Endothelial cell of umbilical vein (primary cell): Measurements from ENCODE around the gene MON1A. TPM values are rescaled to one million over a fixed set of nuclear protein-coding genes. Genes with fewer than 3 reads are reported as not detected.

Source experiments
- BruUV-seq: library from RNA; stranded (reverse); fragments of 400-500 nt; replicated peaks from 2 replicates; lab custom pipeline; 2021; lab: Mats Ljungman, UMichigan
- CTCF ChIA-PET: fragments of 300-600, 350-600 bp; sonication (Branson Sonifier 250); formaldehyde crosslinking; loops from one replicate; lab custom pipeline; 2021; ENCODE audit warnings: antibody characterized with exemption, inconsistent platforms; lab: Charles Lee
- POLR2A ChIA-PET: fragments of 300-600, 350-600 bp; sonication (Branson Sonifier 250); formaldehyde crosslinking; loops from one replicate; lab custom pipeline; 2021; ENCODE audit warnings: antibody characterized with exemption, inconsistent platforms; lab: Charles Lee
- DNase-seq: peaks from one replicate; pipeline ENCODE4 v3.0.0-alpha.2; 2011; ENCODE audit warnings: low read depth, low spot score
- FAIRE-seq: peaks from 2 replicates; lab custom pipeline; 2011; peaks lifted over from hg19 to GRCh38; lab: Jason Lieb, UNC
- H2AFZ ChIP-seq: 2 replicates; pipeline ENCODE4 v1.6.0; 2012; ENCODE audit warnings: low read depth, low read length, control low read depth, inconsistent platforms
- H3K27ac ChIP-seq: 2 replicates; pipeline ENCODE4 v1.5.1; 2011; ENCODE audit warnings: low read depth, mild to moderate bottlenecking, control low read depth, low read length, moderate library complexity; ENCODE audit not compliant: insufficient read depth
- H3K27me3 ChIP-seq, 2 experiments: 2 replicates each; pipeline versions ENCODE4 v1.6.0 to v1.6.1; 2011; ENCODE audit warnings: low read length in 2 of 2, mixed read lengths in 1 of 2; ENCODE audit not compliant: control insufficient read depth in 2 of 2, insufficient read depth in 2 of 2
- H3K36me3 ChIP-seq, 2 experiments: 2 replicates in 1 of 2; 3 replicates in 1 of 2; pipeline ENCODE4 v1.5.1; 2011; ENCODE audit warnings: low read length in 2 of 2, mild to moderate bottlenecking in 1 of 2, moderate library complexity in 1 of 2; ENCODE audit not compliant: control insufficient read depth in 2 of 2, insufficient read depth in 2 of 2; ENCODE audit errors: extremely low read depth in 1 of 2
- H3K4me1 ChIP-seq: 3 replicates; pipeline ENCODE4 v1.5.1; 2011; ENCODE audit warnings: mild to moderate bottlenecking, low read length; ENCODE audit not compliant: control insufficient read depth, insufficient read depth; ENCODE audit errors: extremely low read depth
- H3K4me2 ChIP-seq: 2 replicates; pipeline ENCODE4 v1.6.1; 2011; ENCODE audit warnings: low read length, control low read depth, mixed read lengths; ENCODE audit not compliant: insufficient read depth
- H3K4me3 ChIP-seq, 3 experiments: fragments of 200-600 bp in 1 of 3; sonication (generic), shearing (Covaris generic) in 1 of 3; replicated peaks in 1 of 3; 2 replicates each; pipeline ENCODE4 v1.5.1; 2011 to 2016; ENCODE audit warnings: control low read depth in 3 of 3, low read length in 3 of 3, mild to moderate bottlenecking in 2 of 3, inconsistent platforms in 1 of 3, low read depth in 1 of 3, moderate library complexity in 1 of 3; ENCODE audit not compliant: insufficient read depth in 1 of 3
- H3K79me2 ChIP-seq: 2 replicates; pipeline ENCODE4 v1.6.0; 2012; ENCODE audit warnings: low read length, inconsistent platforms; ENCODE audit not compliant: control insufficient read depth, insufficient read depth
- H3K9ac ChIP-seq: replicated peaks from 2 replicates; pipeline ENCODE3; 2011; ENCODE audit warnings: low read length, control low read depth; ENCODE audit not compliant: insufficient read depth; ENCODE audit errors: extremely low read depth
- H3K9me1 ChIP-seq: replicated peaks from 3 replicates; pipeline ENCODE4 v1.6.0; 2011; ENCODE audit warnings: mild to moderate bottlenecking, low read length; ENCODE audit not compliant: control insufficient read depth, insufficient read depth; ENCODE audit errors: extremely low read depth
- H3K9me3 ChIP-seq: replicated peaks from 2 replicates; pipeline ENCODE4 v1.5.1; 2012; ENCODE audit warnings: low read length, inconsistent platforms; ENCODE audit not compliant: control insufficient read depth, insufficient read depth
- H4K20me1 ChIP-seq: replicated peaks from 2 replicates; pipeline ENCODE3; 2011; ENCODE audit warnings: mild to moderate bottlenecking, low read length; ENCODE audit not compliant: control insufficient read depth, insufficient read depth; ENCODE audit errors: extremely low read depth
- EZH2 ChIP-seq: IDR thresholded peaks from 2 replicates; pipeline ENCODE4 v1.6.1; 2012; ENCODE audit warnings: borderline replicate concordance, low read depth, mild to moderate bottlenecking, moderate library complexity, low read length, inconsistent platforms; ENCODE audit not compliant: severe bottlenecking
- FOS ChIP-seq: IDR thresholded peaks from 2 replicates; pipeline ENCODE4 v1.6.1; 2011; ENCODE audit warnings: mild to moderate bottlenecking, low read length, moderate library complexity, borderline replicate concordance; ENCODE audit not compliant: insufficient read depth
- GATA2 ChIP-seq: IDR thresholded peaks from 2 replicates; pipeline ENCODE4 v1.7.0; 2011; ENCODE audit warnings: low read depth, mild to moderate bottlenecking, moderate library complexity, mixed read lengths, low read length; ENCODE audit not compliant: insufficient read length, insufficient read depth
- JUN ChIP-seq: IDR thresholded peaks from 2 replicates; pipeline ENCODE4 v1.6.1; 2011; ENCODE audit warnings: borderline replicate concordance, low read depth; ENCODE audit not compliant: insufficient read length, insufficient read depth
- MAX ChIP-seq: IDR thresholded peaks from 2 replicates; pipeline ENCODE4 v1.6.1; 2011; ENCODE audit not compliant: insufficient read depth, insufficient read length
- MYC ChIP-seq: IDR thresholded peaks from one replicate; pipeline ENCODE4 v1.6.1; 2011; ENCODE audit warnings: mild to moderate bottlenecking, low read depth, low read length
- POLR2A ChIP-seq: IDR thresholded peaks from 2 replicates; pipeline ENCODE4 v1.6.1; 2012; ENCODE audit warnings: low read depth, mild to moderate bottlenecking, control low read depth, low read length
- dilution Hi-C: fragments of 300-500 bp; cut with MboI; formaldehyde crosslinking; loops from one replicate; pipeline ENCODE4 v1.15.0; 2019; ENCODE audit warnings: low sequenced_read_pairs; ENCODE audit not compliant: extremely low pct_ligation_motif_present
- intact Hi-C: fragments of 100-400 bp; cut with micrococcal nuclease; formaldehyde crosslinking; loops from one replicate; pipeline ENCODE4 v1.10.0; 2022
- polyA plus RNA-seq, 4 experiments: library from polyadenylated mRNA; depleted of rRNA in 3 of 4; stranded (reverse) in 3 of 4; unstranded in 1 of 4; fragments of >200 nt; gene quantifications; 2 replicates each; pipeline versions ENCODE4 v1.2.1 to v1.2.3, GENCODE V29; 2011 to 2012; ENCODE audit warnings: missing spikeins in 1 of 4
- total RNA-seq: library from RNA; stranded (reverse); gene quantifications from 2 replicates; pipeline ENCODE4 v1.2.3, GENCODE V29; 2021
- TF ChIP-seq, protein P1 (sequence below), 2 donors: IDR thresholded peaks; 1 replicate in 1 of 2; 2 replicates in 1 of 2; pipeline ENCODE4 v1.5.1; 2011; ENCODE audit warnings: low read length in 2 of 2, mild to moderate bottlenecking in 2 of 2, moderate library complexity in 2 of 2, control low read depth in 1 of 2, inconsistent platforms in 1 of 2, low read depth in 1 of 2; ENCODE audit not compliant: insufficient read depth in 1 of 2; ENCODE audit errors: extremely low read depth in 1 of 2

MON1A gene
- total and polyA plus RNA-seq, 2 donors (not counting 3 experiments of a cell fraction or from before 2014, with no cell fraction given): 17.5 to 31.1 TPM

GRCh38 chr3:49883998-49884397 lies 45.6 kb downstream of the MON1A start:
- H3K4me3 ChIP-seq: no peak overlapping the region
- no peaks in the 10 kb centered on the region for H4K20me1 ChIP-seq
- dilution Hi-C loops: no loop called here
- POLR2A ChIA-PET: no interaction called here
- intact Hi-C loops: no loop called here
- no peak for TF ChIP-seq FOS
- no peak overlapping the region for H3K27ac ChIP-seq
- H3K4me2 ChIP-seq: no peak overlapping the region
- FAIRE-seq: no peak
- H2AFZ ChIP-seq: no peak overlapping the region
- H3K27me3 ChIP-seq: peaks cover 7 to 8% of the 10 kb centered on the region in 2 experiments
- no peaks in the 10 kb centered on the region for H3K36me3 ChIP-seq
- no peak for DNase-seq
- no peaks in the 10 kb centered on the region for H3K9me1 ChIP-seq
- CTCF ChIA-PET: interaction anchor here (0.9 to 1.6 kb wide), 4 partner anchors 27 to 81 kb away, joined by 3 to 5 read pairs (median 4); partner anchors contain the start of gene INKA1
- no peaks in the 10 kb centered on the region for H3K79me2 ChIP-seq
- no TSS peak for BruUV-seq
- no peaks in the 10 kb centered on the region for H3K9me3 ChIP-seq
- H3K4me1 ChIP-seq: no peaks in the 10 kb centered on the region
- H3K9ac ChIP-seq: no peak overlapping the region

GRCh38 chr3:49882166-49882565 lies 47.4 kb downstream of the MON1A start:
- H3K4me3 ChIP-seq: no peak overlapping the region
- dilution Hi-C loops: no loop called here
- H3K27ac ChIP-seq: no peak overlapping the region
- no TSS peak for BruUV-seq
- no peaks in the 10 kb centered on the region for H3K9me3 ChIP-seq
- peaks cover 7 to 8% of the 10 kb centered on the region in 2 experiments for H3K27me3 ChIP-seq
- TF ChIP-seq MAX (no peak), EZH2 (no peak), MYC (no peak), JUN (no peak), GATA2 (no peak), POLR2A (no peak)
- TF ChIP-seq, protein P1, sequence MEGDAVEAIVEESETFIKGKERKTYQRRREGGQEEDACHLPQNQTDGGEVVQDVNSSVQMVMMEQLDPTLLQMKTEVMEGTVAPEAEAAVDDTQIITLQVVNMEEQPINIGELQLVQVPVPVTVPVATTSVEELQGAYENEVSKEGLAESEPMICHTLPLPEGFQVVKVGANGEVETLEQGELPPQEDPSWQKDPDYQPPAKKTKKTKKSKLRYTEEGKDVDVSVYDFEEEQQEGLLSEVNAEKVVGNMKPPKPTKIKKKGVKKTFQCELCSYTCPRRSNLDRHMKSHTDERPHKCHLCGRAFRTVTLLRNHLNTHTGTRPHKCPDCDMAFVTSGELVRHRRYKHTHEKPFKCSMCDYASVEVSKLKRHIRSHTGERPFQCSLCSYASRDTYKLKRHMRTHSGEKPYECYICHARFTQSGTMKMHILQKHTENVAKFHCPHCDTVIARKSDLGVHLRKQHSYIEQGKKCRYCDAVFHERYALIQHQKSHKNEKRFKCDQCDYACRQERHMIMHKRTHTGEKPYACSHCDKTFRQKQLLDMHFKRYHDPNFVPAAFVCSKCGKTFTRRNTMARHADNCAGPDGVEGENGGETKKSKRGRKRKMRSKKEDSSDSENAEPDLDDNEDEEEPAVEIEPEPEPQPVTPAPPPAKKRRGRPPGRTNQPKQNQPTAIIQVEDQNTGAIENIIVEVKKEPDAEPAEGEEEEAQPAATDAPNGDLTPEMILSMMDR (IDR thresholded peaks at IDR 0.05; ENCODE audit: extremely low read depth in 1 of 2, insufficient read depth in 1 of 2, low read depth in 1 of 2, low read length in 2 of 2): no peak
- no peak overlapping the region for H3K4me2 ChIP-seq
- H3K36me3 ChIP-seq: no peaks in the 10 kb centered on the region
- no peaks in the 10 kb centered on the region for H3K79me2 ChIP-seq
- CTCF ChIA-PET: interaction anchor here (0.7 to 1.5 kb wide), 3 partner anchors 15 to 79 kb away, joined by 3 to 5 read pairs (median 4); partner anchors contain the start of gene INKA1
- POLR2A ChIA-PET: no interaction called here
- no peaks in the 10 kb centered on the region for H4K20me1 ChIP-seq
- no peaks in the 10 kb centered on the region for H3K4me1 ChIP-seq
- FAIRE-seq (no peak), DNase-seq (no peak)
- intact Hi-C loops: no loop called here
- no peak overlapping the region for H2AFZ ChIP-seq
- H3K9me1 ChIP-seq: no peaks in the 10 kb centered on the region
- no peak overlapping the region for H3K9ac ChIP-seq
